Glomerular visceral epithelial cell (primary cell): ENCODE results near the gene GPRC5D.

Source experiments
- DNase-seq: peaks from one replicate; pipeline ENCODE4 v3.0.0-alpha.2; 2016; ENCODE audit errors: extremely low spot score

GPRC5D gene

DNA sequence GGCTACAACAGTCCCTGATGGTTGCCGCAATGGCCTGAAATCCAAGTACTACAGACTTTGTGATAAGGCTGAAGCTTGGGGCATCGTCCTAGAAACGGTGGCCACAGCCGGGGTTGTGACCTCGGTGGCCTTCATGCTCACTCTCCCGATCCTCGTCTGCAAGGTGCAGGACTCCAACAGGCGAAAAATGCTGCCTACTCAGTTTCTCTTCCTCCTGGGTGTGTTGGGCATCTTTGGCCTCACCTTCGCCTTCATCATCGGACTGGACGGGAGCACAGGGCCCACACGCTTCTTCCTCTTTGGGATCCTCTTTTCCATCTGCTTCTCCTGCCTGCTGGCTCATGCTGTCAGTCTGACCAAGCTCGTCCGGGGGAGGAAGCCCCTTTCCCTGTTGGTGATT is 43.7 kb downstream of the GPRC5D start:
- DNase-seq: no peak

DNA sequence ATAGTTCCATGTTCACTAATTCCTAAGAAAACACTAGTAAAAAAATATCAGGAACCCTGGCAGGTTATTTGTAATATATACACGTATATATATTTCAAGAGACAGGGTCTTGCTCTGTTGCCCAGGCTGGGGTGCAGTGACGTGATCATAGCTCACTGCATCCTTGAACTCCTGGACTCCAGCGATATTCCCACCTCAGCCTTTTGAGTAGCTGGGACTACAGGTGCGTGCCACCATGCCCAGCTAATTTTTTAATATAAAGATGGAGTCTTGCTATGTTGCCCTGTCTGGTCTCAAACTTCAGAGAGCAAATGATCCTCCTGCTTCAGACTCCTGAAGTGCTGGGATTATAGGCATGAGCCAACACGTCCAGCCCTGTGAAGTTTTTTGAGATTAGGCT is 44.4 kb downstream of the GPRC5D start:
- DNase-seq: no peak

DNA sequence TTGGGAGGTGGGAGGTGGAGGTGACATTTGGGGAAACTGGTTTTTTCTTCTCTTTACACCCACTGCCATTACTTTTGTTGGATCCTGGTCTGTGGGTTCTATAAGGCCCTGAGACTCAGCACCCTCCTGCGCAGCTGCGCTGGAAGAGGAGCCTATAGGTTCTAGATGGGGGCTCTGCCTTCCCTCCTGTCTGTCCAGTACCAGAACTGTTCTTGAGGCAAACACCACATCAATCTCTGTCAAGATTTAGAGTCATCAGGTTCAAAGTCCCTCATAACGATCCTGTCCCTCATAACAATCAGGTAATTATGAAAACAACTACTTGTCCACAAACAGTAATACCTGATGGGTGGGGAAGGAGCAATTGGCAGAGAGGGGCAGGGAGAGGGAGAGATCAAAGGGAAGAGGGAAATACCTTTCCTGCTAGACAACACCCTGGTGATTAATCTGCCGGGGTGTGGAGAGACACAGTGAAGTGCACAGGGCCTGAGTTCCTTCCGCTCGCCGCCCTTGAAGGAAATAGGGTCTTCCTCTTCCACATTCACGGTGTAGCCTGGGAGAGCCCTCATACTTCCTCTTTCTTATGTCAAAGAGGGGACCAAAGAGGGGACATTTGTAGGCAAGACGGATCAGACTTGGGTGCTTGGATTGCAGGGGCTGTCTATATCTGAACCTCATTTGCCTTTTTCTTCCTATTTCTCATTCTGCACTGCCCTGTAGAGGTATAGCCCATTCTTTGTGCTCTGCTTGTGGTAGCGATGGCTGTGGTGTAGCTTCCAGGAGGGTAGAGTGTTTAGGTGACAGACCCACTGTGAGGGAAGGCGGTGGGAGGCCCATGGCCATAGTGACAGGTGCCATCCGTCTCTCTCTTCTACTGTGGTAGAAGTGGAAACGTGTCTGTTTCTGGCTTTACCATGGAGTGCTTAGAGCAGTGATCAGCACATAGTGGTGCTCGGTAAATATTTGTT is 48.0 kb downstream of the GPRC5D start:
- no peak for DNase-seq

DNA sequence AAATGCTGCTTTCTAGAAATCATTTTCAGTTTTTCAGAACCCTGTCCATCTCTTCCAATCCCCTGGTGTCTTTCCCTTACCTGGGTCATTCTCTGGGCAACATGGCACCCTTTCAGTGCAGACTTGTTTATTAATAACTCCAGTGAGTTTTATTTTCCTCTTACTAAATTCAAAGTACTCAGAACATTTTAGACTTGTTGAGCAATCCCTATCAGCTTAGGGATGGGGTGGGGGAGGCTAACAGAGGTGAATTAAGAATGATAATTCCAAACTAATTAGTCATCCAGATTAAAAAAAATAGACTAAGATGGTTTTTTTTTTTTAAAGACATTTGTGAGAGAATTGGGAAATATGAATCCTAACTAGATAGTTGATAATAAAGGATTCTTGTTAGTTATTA is 49.9 kb downstream of the GPRC5D start:
- peak; percentile 43 for DNase-seq

DNA sequence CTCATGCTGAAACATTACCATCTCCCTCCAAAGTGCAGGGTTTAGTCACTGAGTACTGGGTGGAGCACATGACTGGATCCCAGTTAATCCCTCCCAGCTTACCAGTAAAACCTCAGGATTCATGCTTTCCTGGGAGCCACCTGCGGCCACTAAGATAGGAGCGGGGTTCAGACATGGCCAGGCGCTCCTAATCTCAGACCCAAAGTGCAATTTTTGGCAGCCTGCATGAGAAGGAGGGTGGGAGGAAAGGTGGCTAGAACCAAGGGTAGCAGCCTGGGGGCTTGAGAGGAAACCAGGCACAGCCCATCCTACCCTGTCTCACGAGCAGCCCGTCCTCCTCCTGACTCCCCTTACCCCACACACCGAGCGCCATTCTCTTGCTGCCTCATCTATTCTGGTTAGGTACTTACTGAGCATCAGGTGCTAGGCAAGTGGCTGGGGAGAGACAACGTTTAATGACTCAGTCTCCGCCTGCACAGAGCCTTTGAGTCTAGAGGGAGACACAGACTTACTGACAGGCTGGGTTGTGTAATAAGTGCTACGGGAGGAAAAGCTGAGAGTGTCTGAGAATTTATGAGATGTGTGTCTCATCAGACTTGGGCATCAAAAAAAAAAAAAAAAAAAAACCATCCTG is 50.7 kb downstream of the GPRC5D start:
- peak; percentile 88 for DNase-seq

DNA sequence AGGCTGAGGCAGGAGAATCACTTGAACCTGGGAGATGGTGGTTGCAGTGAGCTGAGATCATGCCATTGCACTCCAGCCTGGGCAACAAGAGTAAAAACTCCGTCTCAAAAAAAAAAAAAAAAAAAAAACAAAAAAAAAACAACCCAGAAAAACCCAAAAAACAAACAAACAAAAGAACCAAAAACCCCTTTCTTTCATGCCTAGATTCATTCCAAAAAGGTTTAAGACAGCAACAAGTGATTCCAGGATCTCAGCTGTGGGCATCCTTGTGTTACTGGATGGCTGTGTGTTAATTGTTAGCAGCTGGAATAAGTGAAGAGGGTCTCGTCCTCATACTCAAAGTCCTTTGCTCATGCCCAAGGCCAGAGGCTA is 51.2 kb downstream of the GPRC5D start:
- DNase-seq: no peak

DNA sequence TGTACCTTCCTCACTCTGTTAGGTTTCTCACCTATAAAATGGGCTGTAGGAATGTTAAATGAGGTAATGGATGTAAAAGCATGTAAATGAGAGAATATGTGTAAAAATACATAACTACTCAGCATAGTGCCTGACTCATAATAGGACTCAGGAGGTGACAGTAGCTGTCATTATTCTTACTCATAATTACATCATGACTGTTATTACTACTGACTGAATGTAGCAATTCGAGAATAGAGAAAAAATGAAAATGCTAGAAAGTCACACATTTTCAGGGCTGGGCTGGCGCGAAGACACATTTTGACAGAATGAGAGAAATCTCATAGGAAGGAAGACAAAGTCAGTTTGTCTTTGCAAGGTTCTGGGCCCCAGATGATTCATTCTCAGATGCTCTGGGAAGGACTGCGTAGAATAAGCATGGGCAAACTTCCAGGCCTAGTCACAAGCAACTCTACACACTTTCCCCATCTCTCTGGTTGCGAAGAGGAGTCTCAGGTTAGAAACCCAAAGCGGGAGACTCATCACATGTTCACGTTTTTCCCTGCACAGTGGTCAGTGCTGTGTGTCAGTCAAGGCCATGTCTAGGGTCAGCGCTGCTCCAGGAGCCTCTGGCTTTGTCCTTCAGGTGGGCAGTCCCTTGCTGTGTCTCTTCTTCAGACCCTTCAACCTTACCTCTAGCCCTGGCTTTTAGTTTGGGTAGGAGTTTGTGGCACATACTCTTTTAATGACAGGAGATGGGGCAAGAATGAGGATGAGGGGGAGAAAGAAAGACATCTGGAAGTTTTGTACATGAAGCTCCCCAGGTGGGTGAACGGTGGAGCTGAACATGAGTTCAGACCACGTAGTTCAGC is 52.2 kb downstream of the GPRC5D start:
- peak; percentile 85 for DNase-seq

DNA sequence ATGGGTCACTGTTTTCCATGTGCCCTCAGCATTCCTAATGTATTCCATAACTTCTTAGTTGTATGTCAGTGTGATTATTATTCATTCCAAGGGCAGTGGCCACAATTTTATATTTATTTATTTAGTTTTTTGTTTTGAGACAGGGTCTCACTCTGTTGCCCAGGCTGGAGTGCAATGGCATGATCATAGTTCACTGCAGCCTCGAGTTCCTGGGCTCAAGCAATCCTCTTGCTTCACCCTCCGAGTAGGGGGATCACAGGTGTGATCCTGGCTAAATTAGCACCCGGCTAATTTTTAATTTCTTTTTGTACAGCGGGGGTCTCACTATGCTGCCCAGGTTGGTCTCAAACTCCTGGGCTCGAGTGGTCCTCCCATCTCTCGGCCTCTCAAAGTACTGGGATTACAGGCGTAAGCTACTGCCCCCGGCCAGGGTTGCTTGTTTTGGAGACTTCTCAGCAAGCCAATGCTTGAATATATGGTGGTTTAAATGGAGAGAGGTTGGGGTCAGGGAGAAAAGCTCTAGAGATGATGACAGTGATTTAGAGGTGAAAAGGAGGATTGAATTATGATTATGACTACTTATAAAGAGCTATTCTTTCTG is 53.0 kb downstream of the GPRC5D start:
- no peak for DNase-seq

DNA sequence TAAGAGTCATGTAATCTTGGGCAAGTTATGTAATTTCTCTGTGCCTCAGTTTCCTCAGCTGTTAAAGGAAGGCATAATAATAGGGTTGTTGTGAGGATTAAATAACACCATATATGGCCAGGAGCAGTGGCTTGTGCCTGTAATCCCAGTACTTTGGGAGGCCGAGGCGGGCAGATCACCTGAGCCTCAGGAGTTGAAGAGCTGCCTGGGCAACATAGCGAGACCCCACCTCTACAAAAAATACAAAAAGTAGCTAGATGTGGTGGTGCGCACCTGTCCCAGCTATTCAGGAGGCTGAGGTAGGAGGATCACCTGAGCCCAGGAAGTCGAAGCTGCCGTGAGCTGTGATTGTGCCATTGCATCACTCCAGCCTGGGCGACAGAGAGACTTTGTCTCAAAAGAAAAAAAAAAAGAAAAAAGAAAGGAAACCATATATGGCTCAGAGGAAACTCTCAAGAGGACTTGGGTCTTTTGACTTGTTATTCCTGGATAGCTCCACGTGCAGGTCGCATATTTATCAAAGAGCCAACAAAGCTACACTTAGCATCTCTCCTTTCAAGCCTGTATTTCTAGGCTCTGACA is 53.7 kb downstream of the GPRC5D start:
- no peak for DNase-seq

DNA sequence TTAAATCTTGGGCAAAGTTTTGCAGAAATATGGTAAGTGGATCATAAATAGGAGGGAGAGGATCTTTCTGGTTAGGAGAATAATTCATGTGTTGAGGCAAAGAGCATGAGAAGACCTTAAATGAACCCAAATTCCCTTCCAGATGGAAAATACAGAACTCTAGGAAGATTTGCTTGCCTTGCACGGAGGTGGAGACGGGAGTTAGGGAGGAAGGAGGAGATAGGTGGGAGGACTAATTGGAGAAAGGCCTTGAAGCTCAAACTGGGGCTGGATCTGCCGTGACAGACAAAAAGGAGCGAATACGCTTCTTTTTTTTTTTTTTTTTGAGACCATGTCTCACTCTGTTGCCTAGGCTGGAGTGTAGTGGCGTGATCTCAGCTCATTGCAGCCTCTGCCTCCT is 54.7 kb downstream of the GPRC5D start:
- no peak for DNase-seq

DNA sequence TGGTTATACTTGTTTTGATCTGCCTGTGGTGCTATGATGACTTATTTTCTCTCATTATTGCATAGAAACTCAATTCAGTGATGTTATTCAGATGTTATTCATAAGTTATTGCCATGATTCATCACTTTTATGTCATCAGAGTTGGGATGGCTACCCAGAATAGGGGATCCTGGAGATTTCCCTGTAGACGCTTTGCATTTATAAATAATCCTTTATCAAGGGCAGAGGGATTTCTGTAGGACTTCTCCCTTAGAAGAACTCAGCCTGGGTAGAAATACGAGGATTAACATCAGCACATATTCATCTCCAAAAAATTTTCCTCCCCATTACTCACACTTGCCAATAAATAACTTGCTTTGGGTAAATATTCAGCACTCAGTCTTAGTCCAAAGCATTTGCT is 55.7 kb downstream of the GPRC5D start:
- peak; percentile 46 for DNase-seq

DNA sequence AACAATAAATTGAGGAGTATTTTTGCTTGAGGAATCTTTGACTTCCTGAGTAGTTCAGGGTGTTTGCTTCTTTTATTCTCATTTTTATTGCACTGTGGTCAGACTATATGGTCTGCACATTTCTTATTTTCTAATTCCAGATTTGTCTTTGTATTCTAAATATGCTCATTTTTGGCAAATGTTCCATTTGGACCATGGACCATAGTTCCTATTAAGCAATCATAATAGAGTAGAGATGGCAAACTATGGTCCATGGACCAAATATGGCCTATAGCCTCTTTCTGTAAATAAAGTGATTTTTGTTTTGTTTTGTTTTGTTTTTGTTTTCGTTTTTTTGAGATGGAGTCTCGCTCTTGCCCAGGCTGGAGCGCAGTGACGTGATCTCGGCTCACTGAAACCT is 58.5 kb downstream of the GPRC5D start:
- DNase-seq: no peak

DNA sequence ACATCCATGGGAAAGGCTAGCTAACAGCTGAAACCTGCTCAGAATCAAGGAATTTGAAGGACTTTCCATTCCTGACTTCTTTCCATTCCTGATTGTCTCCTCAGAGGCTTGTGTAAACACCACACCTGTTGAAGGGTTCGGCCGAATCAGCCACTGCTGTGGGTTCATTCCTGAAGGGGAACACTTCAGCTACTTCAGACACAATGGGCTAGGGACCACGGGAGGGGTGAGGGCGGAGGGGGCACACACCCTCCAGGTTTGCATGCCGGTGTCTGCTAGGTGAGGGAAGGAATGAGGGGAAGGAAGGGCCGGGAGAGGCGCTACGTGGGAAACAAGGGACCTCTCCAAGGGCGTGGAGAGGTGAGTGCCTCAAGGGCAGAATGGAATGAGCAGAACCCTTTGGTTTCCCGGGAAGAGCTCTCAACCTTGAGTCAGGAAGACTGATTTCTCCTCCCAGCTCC is 59.3 kb downstream of the GPRC5D start:
- no peak for DNase-seq

DNA sequence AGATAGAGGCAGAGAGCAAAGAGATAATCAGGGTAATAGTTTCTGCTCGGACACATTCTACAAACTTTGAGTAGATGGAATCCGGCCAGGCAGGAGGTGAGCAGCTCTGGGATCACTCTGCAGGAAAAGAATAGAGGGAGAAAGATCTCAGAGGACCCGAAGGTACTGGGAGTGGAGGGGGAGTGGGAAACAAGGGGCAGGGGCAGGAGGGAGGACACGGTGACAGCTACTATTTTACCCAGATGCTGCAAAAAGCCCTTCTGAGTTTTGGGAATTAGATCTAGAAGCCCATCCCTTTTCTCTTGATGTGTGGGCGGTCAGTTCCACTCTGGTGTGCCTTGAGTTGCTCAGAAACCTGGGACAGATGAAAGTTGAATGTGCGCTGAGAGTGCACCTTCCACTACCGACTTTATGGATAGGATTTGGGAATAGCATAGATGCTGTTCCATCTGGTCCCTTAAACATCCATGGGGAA is 60.1 kb downstream of the GPRC5D start:
- DNase-seq: no peak

DNA sequence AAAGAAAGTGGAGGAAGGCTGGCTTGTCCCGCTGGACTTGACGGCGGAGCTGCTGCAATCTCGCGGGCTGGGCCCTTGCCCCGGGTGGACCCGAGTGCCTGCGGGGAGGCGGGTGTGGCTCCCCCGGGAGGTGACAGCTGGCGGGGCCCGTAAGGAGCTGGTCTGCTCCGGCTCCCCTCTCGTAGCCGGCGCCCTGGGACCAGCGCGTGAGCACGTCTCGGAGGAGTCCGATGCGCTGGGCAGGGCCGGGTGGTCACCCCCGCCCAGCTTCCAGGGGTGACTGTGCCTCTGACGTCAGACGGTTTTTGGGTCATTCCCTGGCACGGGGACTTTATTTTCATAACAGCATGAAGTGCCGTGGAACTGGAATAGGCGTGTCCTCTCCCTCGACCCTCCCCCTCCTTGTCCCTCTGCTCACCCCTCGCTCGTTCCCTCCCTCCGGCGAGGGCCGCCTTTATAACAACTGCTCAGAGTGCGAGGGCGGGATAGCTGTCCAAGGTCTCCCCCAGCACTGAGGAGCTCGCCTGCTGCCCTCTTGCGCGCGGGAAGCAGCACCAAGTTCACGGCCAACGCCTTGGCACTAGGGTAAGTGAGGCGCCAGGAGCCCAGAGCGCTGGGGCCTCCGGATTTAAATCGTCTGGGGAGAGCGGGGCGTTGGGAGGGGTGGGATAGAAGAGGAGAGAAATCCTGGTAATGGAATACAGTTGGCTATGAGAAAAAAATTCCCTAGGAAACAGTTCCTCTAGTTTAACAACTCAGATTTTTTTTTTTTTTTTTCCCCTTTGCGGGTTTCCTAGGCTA is 60.7 kb downstream of the GPRC5D start, which contains the start of gene GPRC5A:
GPRC5A (plus strand) TSS at position 483 of the 801 bp plus-strand sequence. CDS start 16,688 bp downstream, outside the sequence.
- DNase-seq: peak; percentile 91
